Thymus (tissue), 11 donors: ENCODE data around the gene GPR157. TPM values are rescaled to one million over a fixed set of nuclear protein-coding genes. Genes with fewer than 3 reads are reported as not detected.
"Not testable (repeated sequence)": the region's sequence is repeated elsewhere in the genome, so short reads cannot be mapped to it uniquely, and the experiment has no call there.

Experiments used
- DNase-seq, 9 donors: peaks; one replicate each; pipeline ENCODE4 v3.0.0-alpha.2; 2013; ENCODE audit warnings: low spot score in 9 of 9, low read depth in 6 of 9, missing footprints in 1 of 9
- H3K27ac ChIP-seq, 2 donors: one replicate each; pipeline ENCODE4 v1.5.1; 2013; ENCODE audit warnings: control low read depth in 1 of 2, low read depth in 1 of 2, low read length in 1 of 2, mild to moderate bottlenecking in 1 of 2, moderate library complexity in 1 of 2
- H3K27me3 ChIP-seq, 2 donors: one replicate each; pipeline ENCODE4 v1.5.1; 2013; ENCODE audit warnings: low read length in 1 of 2; ENCODE audit not compliant: control insufficient read depth in 2 of 2, insufficient read depth in 1 of 2
- H3K36me3 ChIP-seq, 2 donors: one replicate each; pipeline ENCODE4 v1.5.1; 2013; ENCODE audit warnings: low read length in 1 of 2, mild to moderate bottlenecking in 1 of 2, moderate library complexity in 1 of 2; ENCODE audit not compliant: control insufficient read depth in 2 of 2, insufficient read depth in 2 of 2
- H3K4me1 ChIP-seq, 2 donors: one replicate each; pipeline ENCODE4 v1.5.1; 2013; ENCODE audit warnings: low read length in 2 of 2; ENCODE audit not compliant: control insufficient read depth in 2 of 2, insufficient read depth in 2 of 2
- H3K4me3 ChIP-seq, 2 donors: one replicate each; pipeline ENCODE4 v1.5.1; 2013; ENCODE audit warnings: low read length in 2 of 2, control low read depth in 1 of 2, mild to moderate bottlenecking in 1 of 2
- H3K9me3 ChIP-seq, 2 donors: one replicate each; pipeline ENCODE4 v1.5.1; 2013; ENCODE audit warnings: low read length in 1 of 2, mild to moderate bottlenecking in 1 of 2; ENCODE audit not compliant: control insufficient read depth in 2 of 2, insufficient read depth in 1 of 2
- WGBS: extraction: QIAGEN DNeasy Blood & Tissue Kit; methylation state at CpG from one replicate; pipeline ENCODE4 v1.1.7; 2013; 5-methylcytosine and 5-hydroxymethylcytosine counted together
- polyA plus RNA-seq: library from polyadenylated mRNA; stranded (reverse); fragments of 200-250 nt; gene quantifications from one replicate; pipeline ENCODE4 v1.2.3, GENCODE V29; 2013
- total RNA-seq: library from RNA; stranded (reverse); fragments of 120-200 nt; gene quantifications from one replicate; pipeline ENCODE4 v1.2.4, GENCODE V29; 2013
- donor health status: healthy.

GPR157 gene
- total and polyA plus RNA-seq, 2 donors = 4.3 to 5.8 TPM

- no peaks in the 10 kb centered on the region for H3K9me3 ChIP-seq
- no peaks in the 10 kb centered on the region for H3K4me1 ChIP-seq
- no peaks in the 10 kb centered on the region for H3K27me3 ChIP-seq
- H3K36me3 ChIP-seq = no peaks in the 10 kb centered on the region
- 71% methylated on average over 4 of the region's 4 CpGs for WGBS
- DNase-seq = no peak
- H3K27ac ChIP-seq = no peak overlapping the region
- H3K4me3 ChIP-seq = no peak overlapping the region
Measured at GRCh38 chr1:9164532-9164900, 35.6 kb upstream of the GPR157 start.

GRCh38 chr1:9161963-9162362, 33.1 kb upstream of the GPR157 start:
- H3K4me3 ChIP-seq = no peak overlapping the region
- H3K27me3 ChIP-seq = no peaks in the 10 kb centered on the region
- WGBS = 94% methylated on average over 7 of the region's 9 CpGs
- no peaks in the 10 kb centered on the region for H3K9me3 ChIP-seq
- no peaks in the 10 kb centered on the region for H3K36me3 ChIP-seq
- no peak for DNase-seq
- H3K27ac ChIP-seq = no peak overlapping the region
- H3K4me1 ChIP-seq = no peaks in the 10 kb centered on the region

- Histone ChIP-seq H3K27me3 (no peaks in the 10 kb centered on the region), H3K4me1 (no peaks in the 10 kb centered on the region), H3K4me3 (no peak overlapping the region), H3K27ac (no peak overlapping the region), H3K9me3 (no peaks in the 10 kb centered on the region), H3K36me3 (no peaks in the 10 kb centered on the region)
- 89% methylated on average over 6 of the region's 6 CpGs for WGBS
- DNase-seq = no peak
Measured at GRCh38 chr1:9161342-9161741, 32.4 kb upstream of the GPR157 start.

- H3K4me3 ChIP-seq = no peak overlapping the region
- H3K4me1 ChIP-seq = no peaks in the 10 kb centered on the region
- no peak overlapping the region for H3K27ac ChIP-seq
- no peak for DNase-seq
- no peaks in the 10 kb centered on the region for H3K36me3 ChIP-seq
- no peaks in the 10 kb centered on the region for H3K27me3 ChIP-seq
- 96% methylated on average over 7 of the region's 7 CpGs for WGBS
- H3K9me3 ChIP-seq = no peaks in the 10 kb centered on the region
Measured at GRCh38 chr1:9160079-9160717, 31.3 kb upstream of the GPR157 start.

GRCh38 chr1:9155879-9156278, 27.0 kb upstream of the GPR157 start:
- WGBS = 95% methylated on average over 1 of the region's 1 CpG
- no peak for DNase-seq
- Histone ChIP-seq H3K4me1 (no peaks in the 10 kb centered on the region), H3K27me3 (no peaks in the 10 kb centered on the region), H3K27ac (no peak overlapping the region), H3K36me3 (no peaks in the 10 kb centered on the region), H3K4me3 (no peak overlapping the region), H3K9me3 (no peaks in the 10 kb centered on the region)

GRCh38 chr1:9155405-9155804, 26.5 kb upstream of the GPR157 start:
- H3K4me1 ChIP-seq, H3K27ac ChIP-seq, H3K4me3 ChIP-seq, H3K27me3 ChIP-seq, H3K9me3 ChIP-seq, DNase-seq, H3K36me3 ChIP-seq: not testable (repeated sequence)

GRCh38 chr1:9153152-9153551, 24.2 kb upstream of the GPR157 start:
- Histone ChIP-seq H3K4me1 (no peaks in the 10 kb centered on the region), H3K9me3 (no peaks in the 10 kb centered on the region), H3K36me3 (no peaks in the 10 kb centered on the region), H3K27me3 (no peaks in the 10 kb centered on the region), H3K27ac (no peak overlapping the region), H3K4me3 (no peak overlapping the region)
- no peak for DNase-seq
- 94% methylated on average over 4 of the region's 4 CpGs for WGBS

GRCh38 chr1:9152535-9152934, 23.6 kb upstream of the GPR157 start:
- no peaks in the 10 kb centered on the region for H3K9me3 ChIP-seq
- no peaks in the 10 kb centered on the region for H3K4me1 ChIP-seq
- H3K36me3 ChIP-seq = no peaks in the 10 kb centered on the region
- no peaks in the 10 kb centered on the region for H3K27me3 ChIP-seq
- H3K4me3 ChIP-seq = no peak overlapping the region
- whole genome bisulfite sequencing = 96% methylated on average over 10 of the region's 10 CpGs
- H3K27ac ChIP-seq = no peak overlapping the region
- no peak for DNase-seq

GRCh38 chr1:9151328-9151860, 22.5 kb upstream of the GPR157 start:
- H3K36me3 ChIP-seq = no peaks in the 10 kb centered on the region
- 94% methylated on average over 16 of the region's 16 CpGs for WGBS

More at GRCh38 chr1:9151328-9151860, 22.5 kb upstream of the GPR157 start:
- Histone ChIP-seq H3K4me3 (no peak overlapping the region), H3K9me3 (no peaks in the 10 kb centered on the region), H3K27ac (no peak overlapping the region), H3K27me3 (no peaks in the 10 kb centered on the region), H3K4me1 (no peaks in the 10 kb centered on the region)
- no peak for DNase-seq
